ENCODE results near the gene BDKRB2. TPM values are rescaled to one million over a fixed set of nuclear protein-coding genes. Genes with fewer than 3 reads are reported as not detected.
A peak's percentile ranks its signal among the peaks of the same experiment; 100 is the strongest.

BDKRB2 gene
- total and polyA plus RNA-seq, 2 experiments from 2014 or later, result 0.14 to 0.21 TPM

GRCh38 chr14:96177766-96178375, 26.8 kb upstream of the BDKRB2 start:
- H3K4me1 ChIP-seq (ENCODE audit: insufficient read depth), result no peaks in the 10 kb centered on the region; the same call in 1 of the 2 replicates
- Mint-ChIP-seq H3K4me3 (no peak overlapping the region), H3K36me3 (ENCODE audit: low read depth) (no peaks in the 10 kb centered on the region), H3K27me3 (ENCODE audit: insufficient read depth, low read depth, poor library complexity) (peaks cover 12% of the 10 kb centered on the region), H3K27ac (no peak overlapping the region), H3K4me1 (no peaks in the 10 kb centered on the region; the same call in 2 of the 3 replicates), H3K9me3 (peaks cover 2% of the 10 kb centered on the region; the same call in 1 of the 3 replicates)
- DNase-seq (ENCODE audit: low spot score) (no peak), ATAC-seq (peak; percentile 83)
- H2AFZ ChIP-seq, result peak overlapping the region; percentile 78; the same call in 1 of the 2 replicates
- H3K79me2 ChIP-seq (replicated peaks; ENCODE audit: insufficient read depth), result no peaks in the 10 kb centered on the region
- H3F3A ChIP-seq (replicated peaks; ENCODE audit: low read depth), result no peaks in the 10 kb centered on the region
- H3K4me3 ChIP-seq, result no peak overlapping the region
- no peaks in the 10 kb centered on the region for H4K20me1 ChIP-seq (replicated peaks; ENCODE audit: insufficient read depth)
- no peak overlapping the region for H3K27ac ChIP-seq (ENCODE audit: low read depth)
- H3K27me3 ChIP-seq (ENCODE audit: insufficient read depth), result no peaks in the 10 kb centered on the region
- no peak overlapping the region for H3K4me2 ChIP-seq
- TF ChIP-seq, protein P1, sequence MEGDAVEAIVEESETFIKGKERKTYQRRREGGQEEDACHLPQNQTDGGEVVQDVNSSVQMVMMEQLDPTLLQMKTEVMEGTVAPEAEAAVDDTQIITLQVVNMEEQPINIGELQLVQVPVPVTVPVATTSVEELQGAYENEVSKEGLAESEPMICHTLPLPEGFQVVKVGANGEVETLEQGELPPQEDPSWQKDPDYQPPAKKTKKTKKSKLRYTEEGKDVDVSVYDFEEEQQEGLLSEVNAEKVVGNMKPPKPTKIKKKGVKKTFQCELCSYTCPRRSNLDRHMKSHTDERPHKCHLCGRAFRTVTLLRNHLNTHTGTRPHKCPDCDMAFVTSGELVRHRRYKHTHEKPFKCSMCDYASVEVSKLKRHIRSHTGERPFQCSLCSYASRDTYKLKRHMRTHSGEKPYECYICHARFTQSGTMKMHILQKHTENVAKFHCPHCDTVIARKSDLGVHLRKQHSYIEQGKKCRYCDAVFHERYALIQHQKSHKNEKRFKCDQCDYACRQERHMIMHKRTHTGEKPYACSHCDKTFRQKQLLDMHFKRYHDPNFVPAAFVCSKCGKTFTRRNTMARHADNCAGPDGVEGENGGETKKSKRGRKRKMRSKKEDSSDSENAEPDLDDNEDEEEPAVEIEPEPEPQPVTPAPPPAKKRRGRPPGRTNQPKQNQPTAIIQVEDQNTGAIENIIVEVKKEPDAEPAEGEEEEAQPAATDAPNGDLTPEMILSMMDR (conservative IDR thresholded peaks at IDR 0.05; ENCODE audit: low read depth in 2 of 2), result no peak
- TF ChIP-seq POLR2AphosphoS5 (IDR thresholded peaks at IDR 0.05; ENCODE audit: low read depth), result no peak
- TF ChIP-seq ZNF114 (CRISPR knock-in tag; IDR thresholded peaks at IDR 0.05), result no peak
- TF ChIP-seq, protein P2, sequence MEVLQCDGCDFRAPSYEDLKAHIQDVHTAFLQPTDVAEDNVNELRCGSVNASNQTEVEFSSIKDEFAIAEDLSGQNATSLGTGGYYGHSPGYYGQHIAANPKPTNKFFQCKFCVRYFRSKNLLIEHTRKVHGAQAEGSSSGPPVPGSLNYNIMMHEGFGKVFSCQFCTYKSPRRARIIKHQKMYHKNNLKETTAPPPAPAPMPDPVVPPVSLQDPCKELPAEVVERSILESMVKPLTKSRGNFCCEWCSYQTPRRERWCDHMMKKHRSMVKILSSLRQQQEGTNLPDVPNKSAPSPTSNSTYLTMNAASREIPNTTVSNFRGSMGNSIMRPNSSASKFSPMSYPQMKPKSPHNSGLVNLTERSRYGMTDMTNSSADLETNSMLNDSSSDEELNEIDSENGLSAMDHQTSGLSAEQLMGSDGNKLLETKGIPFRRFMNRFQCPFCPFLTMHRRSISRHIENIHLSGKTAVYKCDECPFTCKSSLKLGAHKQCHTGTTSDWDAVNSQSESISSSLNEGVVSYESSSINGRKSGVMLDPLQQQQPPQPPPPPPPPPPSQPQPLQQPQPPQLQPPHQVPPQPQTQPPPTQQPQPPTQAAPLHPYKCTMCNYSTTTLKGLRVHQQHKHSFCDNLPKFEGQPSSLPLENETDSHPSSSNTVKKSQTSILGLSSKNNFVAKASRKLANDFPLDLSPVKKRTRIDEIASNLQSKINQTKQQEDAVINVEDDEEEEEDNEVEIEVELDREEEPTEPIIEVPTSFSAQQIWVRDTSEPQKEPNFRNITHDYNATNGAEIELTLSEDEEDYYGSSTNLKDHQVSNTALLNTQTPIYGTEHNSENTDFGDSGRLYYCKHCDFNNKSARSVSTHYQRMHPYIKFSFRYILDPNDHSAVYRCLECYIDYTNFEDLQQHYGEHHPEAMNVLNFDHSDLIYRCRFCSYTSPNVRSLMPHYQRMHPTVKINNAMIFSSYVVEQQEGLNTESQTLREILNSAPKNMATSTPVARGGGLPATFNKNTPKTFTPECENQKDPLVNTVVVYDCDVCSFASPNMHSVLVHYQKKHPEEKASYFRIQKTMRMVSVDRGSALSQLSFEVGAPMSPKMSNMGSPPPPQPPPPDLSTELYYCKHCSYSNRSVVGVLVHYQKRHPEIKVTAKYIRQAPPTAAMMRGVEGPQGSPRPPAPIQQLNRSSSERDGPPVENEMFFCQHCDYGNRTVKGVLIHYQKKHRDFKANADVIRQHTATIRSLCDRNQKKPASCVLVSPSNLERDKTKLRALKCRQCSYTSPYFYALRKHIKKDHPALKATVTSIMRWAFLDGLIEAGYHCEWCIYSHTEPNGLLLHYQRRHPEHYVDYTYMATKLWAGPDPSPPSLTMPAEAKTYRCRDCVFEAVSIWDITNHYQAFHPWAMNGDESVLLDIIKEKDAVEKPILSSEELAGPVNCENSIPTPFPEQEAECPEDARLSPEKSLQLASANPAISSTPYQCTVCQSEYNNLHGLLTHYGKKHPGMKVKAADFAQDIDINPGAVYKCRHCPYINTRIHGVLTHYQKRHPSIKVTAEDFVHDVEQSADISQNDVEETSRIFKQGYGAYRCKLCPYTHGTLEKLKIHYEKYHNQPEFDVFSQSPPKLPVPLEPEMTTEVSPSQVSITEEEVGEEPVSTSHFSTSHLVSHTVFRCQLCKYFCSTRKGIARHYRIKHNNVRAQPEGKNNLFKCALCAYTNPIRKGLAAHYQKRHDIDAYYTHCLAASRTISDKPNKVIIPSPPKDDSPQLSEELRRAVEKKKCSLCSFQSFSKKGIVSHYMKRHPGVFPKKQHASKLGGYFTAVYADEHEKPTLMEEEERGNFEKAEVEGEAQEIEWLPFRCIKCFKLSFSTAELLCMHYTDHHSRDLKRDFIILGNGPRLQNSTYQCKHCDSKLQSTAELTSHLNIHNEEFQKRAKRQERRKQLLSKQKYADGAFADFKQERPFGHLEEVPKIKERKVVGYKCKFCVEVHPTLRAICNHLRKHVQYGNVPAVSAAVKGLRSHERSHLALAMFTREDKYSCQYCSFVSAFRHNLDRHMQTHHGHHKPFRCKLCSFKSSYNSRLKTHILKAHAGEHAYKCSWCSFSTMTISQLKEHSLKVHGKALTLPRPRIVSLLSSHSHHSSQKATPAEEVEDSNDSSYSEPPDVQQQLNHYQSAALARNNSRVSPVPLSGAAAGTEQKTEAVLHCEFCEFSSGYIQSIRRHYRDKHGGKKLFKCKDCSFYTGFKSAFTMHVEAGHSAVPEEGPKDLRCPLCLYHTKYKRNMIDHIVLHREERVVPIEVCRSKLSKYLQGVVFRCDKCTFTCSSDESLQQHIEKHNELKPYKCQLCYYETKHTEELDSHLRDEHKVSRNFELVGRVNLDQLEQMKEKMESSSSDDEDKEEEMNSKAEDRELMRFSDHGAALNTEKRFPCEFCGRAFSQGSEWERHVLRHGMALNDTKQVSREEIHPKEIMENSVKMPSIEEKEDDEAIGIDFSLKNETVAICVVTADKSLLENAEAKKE (CRISPR knock-in tag; IDR thresholded peaks at IDR 0.05), result no peak
- H3K36me3 ChIP-seq (ENCODE audit: insufficient read depth), result no peaks in the 10 kb centered on the region
- peaks cover 4% of the 10 kb centered on the region; the same call in 1 of the 2 replicates for H3K9me2 ChIP-seq (ENCODE audit: insufficient read depth)

Data from GM23338 (cell line).